ENCODE data around the gene ATAD2B.
A peak's percentile ranks its signal among the peaks of the same experiment; 100 is the strongest.

ATAD2B gene

GRCh38 chr2:23837871-23838270 is 89.1 kb downstream of the ATAD2B start:
- no peak for DNase-seq (ENCODE audit: low spot score)

GRCh38 chr2:23836971-23837565 is 89.9 kb downstream of the ATAD2B start:
- DNase-seq (ENCODE audit: low spot score) = no peak

GRCh38 chr2:23836505-23836904 is 90.4 kb downstream of the ATAD2B start:
- DNase-seq (ENCODE audit: low spot score) = no peak

GRCh38 chr2:23835988-23836387 is 90.9 kb downstream of the ATAD2B start:
- no peak for DNase-seq (ENCODE audit: low spot score)

GRCh38 chr2:23835423-23835822 is 91.5 kb downstream of the ATAD2B start:
- no peak for DNase-seq (ENCODE audit: low spot score)

GRCh38 chr2:23828986-23829385 is 97.9 kb downstream of the ATAD2B start:
- no peak for DNase-seq (ENCODE audit: low spot score)

- no peak for DNase-seq (ENCODE audit: low spot score)
These were observed 98.5 kb downstream of the ATAD2B start for GRCh38 chr2:23828256-23828980.

- DNase-seq (ENCODE audit: low spot score) = no peak
These were observed 99.6 kb downstream of the ATAD2B start for GRCh38 chr2:23827287-23827686.

- no peak for DNase-seq (ENCODE audit: low spot score)
These were observed 100.2 kb downstream of the ATAD2B start for GRCh38 chr2:23826771-23827170.

- DNase-seq (ENCODE audit: low spot score) = no peak
These were observed 100.9 kb downstream of the ATAD2B start for GRCh38 chr2:23826040-23826439.

GRCh38 chr2:23824777-23825212 is 102.1 kb downstream of the ATAD2B start:
- DNase-seq (ENCODE audit: low spot score) = peak; percentile 60

- no peak for DNase-seq (ENCODE audit: low spot score)
These were observed 103.1 kb downstream of the ATAD2B start for GRCh38 chr2:23823863-23824262.

- DNase-seq (ENCODE audit: low spot score) = no peak
These were observed 112.0 kb downstream of the ATAD2B start for GRCh38 chr2:23814963-23815362.

- DNase-seq (ENCODE audit: low spot score) = no peak
These were observed 113.5 kb downstream of the ATAD2B start for GRCh38 chr2:23813438-23813837.

GRCh38 chr2:23809150-23809549 is 117.8 kb downstream of the ATAD2B start:
- no peak for DNase-seq (ENCODE audit: low spot score)

- DNase-seq (ENCODE audit: low spot score) = no peak
These were observed 120.2 kb downstream of the ATAD2B start for GRCh38 chr2:23806665-23807249.

GRCh38 chr2:23806201-23806600 is 120.7 kb downstream of the ATAD2B start:
- DNase-seq (ENCODE audit: low spot score) = no peak

GRCh38 chr2:23803965-23804542 is 122.9 kb downstream of the ATAD2B start:
- DNase-seq (ENCODE audit: low spot score) = no peak

- DNase-seq (ENCODE audit: low spot score) = no peak
These were observed 123.5 kb downstream of the ATAD2B start for GRCh38 chr2:23803264-23803964.

- DNase-seq (ENCODE audit: low spot score) = no peak
These were observed 125.5 kb downstream of the ATAD2B start for GRCh38 chr2:23801396-23801795.

GRCh38 chr2:23794234-23794633 is 132.7 kb downstream of the ATAD2B start:
- DNase-seq (ENCODE audit: low spot score) = no peak

GRCh38 chr2:23793476-23793875 is 133.4 kb downstream of the ATAD2B start:
- no peak for DNase-seq (ENCODE audit: low spot score)

Measured in CD4-positive, alpha-beta T cell treated with Interleukin-2 at 100 ng/mL for 4 hours (primary cell).